Retina (tissue), 1 donor: ENCODE measurements around the gene SMG9.
"Not testable (repeated sequence)": the region's sequence is repeated elsewhere in the genome, so short reads cannot be mapped to it uniquely, and the experiment has no call there.

Experiments used
- DNase-seq: peaks from one replicate; pipeline ENCODE4 v3.0.0-alpha.2; 2016

SMG9 gene

DNA sequence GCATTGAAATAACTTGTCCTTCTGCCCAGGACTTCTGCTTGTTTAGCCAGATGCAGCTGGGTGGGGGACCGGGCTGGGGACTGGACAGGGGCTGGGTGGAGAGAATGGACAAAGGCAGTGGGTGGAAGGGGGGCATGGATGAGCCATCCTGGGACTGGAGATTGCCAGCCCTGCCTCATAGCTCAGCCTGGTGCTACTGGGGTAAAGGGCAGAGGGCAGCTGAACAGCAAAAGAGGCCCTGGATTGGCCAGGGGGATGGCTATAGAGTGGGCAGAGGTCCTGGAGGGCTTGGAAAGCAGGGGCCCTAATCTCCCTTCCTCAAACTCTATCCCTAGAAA, 67.1 kb downstream of the SMG9 start:
- no peak for DNase-seq

DNA sequence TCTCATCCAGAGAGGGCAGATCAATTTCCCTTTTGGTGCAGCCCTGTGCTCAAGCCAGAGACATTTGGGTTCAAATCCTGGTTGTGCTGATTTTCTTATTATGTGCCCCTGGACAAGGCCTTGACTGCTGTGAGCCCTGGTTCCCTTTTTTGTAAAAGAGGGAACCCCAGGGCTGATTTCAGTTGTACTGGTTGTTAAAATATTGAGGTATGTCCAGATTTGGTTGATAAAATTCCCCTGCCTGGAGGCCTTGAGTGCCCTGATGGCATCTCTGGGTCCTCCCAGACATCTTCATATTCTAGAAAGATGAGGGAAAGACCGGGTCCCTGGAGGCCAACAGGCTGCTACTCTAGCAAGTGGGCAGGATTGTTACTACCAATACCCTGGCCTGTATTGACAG, 70.4 kb downstream of the SMG9 start:
- DNase-seq: no peak

DNA sequence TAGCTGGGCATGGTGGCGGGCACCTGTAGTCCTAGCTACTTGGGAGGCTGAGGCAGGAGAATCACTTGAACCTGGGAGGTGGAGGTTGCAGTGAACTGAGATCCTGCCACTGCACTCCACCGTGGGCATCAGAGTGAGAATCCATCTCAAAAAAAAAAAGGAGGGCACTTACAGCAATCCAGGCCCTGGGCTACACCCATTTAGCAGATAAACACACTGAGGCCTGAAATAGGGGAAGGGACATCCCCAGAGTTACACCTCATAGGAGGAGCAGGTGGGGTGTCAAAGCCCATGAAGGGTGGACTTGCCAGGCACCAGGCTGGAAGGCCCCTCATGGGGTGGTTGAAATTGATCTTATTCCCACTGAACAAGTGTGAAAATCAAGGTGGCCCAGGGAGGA, 70.9 kb downstream of the SMG9 start:
- no peak for DNase-seq

DNA sequence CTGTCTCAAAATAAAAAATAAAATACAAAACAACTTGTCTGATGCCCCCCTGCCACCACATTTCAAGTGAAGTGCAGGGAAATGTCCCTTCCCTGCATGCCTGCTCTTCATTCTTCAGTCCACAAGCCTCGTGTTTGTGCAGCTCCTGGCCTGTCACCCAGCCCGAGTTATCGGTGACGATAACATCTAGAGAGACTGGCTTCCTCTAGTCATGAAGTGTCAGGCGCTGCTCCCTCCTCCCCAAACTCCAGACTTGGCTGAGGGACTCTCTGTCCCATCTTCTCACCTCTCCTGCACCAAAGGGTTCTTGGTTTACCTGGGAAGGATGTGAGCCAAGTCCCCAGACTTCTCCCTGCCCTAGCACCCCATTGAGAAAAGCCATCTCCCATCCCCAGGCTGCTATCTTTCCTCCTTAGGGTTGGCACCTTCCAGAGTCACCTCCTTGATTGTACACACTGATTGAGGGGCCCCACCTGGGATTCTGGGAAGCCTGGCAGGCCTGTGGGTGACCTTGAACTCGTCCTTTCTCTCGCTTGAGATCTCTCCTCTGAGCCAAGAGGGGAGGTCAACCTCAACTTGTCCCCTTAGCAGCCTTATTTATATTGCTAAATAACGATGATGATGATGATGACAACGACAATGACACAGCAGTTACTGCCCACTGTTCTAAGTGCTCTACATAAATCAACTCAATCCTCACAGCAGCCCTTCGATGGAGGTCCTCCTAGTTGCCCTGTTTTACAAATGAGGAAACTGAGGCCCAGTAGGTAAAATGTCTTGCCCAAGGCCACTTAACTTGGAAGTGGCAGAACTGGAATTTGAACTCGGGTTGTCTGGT, 71.7 kb downstream of the SMG9 start:
- no peak for DNase-seq

DNA sequence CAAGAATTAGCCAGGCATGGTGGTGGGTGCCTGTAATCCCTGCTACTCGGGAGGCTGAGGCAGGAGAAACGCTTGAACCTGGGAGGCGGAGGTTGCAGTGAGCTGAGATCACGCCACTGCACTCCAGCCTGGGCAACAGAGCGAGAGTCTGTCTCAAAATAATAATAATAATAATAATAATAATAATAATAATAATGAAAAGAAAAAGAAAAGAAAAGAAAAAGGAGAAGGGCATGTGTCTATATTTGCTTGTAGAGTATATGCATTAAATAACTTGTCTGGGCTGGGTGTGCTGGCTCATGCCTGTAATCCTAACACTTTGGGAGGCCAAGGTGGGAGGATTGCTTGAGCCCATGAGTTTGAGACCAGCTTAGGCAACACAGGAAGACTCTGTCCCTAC, 72.5 kb downstream of the SMG9 start:
- DNase-seq: not testable (repeated sequence)

DNA sequence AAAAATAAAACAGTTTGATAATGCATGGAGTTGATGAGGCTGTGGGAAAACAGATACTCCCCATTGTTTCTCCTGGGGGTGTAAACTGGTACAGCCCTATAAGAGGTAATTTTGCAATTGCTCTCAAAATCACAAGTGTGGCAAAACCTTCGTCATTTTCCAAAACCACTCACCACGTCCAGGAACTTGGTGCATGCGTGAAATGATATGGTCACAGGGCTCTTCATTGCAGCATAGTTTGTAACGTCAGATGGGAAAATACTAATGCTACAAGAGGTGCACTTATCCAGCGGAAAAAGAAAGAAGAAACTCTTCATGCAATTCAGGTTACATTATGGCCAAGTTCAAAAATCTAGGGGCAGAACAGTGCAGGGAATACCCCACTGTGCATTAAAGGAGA, 72.9 kb downstream of the SMG9 start:
- DNase-seq: no peak

DNA sequence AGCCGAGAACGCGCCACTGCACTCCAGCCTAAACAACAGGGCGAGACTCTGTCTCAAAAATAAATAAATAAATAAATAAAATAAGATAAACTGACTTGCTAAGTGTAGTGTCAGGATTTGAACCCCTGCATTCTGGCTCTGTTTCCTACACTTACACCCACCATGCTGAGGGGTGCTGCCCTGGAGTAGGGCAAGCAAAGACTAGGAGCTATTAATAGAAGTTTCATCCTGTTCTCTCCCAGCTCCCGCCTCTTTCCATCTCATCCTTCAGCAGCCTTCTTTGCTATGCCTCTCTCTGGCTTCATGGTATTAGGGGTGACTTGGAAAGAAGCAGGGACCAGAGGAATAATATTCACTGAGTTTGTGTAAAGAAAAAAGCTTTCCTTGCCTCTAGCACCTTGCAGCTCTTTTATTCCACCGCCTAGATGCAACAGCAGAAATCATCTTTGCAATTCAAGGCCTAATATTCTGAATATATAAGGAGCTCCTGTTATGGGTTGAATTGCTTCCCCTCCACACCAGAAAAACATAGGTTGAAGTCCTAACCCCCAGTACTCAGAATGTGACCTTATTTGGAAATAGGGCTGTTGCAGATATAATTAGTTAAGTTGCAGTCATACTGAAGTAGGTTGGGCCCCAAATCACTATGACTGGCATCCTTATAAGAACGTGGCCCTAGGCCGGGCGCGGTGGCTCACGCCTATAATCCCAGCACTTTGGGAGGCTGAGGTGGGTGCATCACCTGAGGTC, 76.1 kb downstream of the SMG9 start:
- no peak for DNase-seq
